Calu3 (cell line): Measurements from ENCODE around the gene CENPB. TPM values are rescaled to one million over a fixed set of nuclear protein-coding genes. Genes with fewer than 3 reads are reported as not detected.
A peak's percentile ranks its signal among the peaks of the same experiment; 100 is the strongest.
"Not testable (repeated sequence)": the region's sequence is repeated elsewhere in the genome, so short reads cannot be mapped to it uniquely, and the experiment has no call there.

Experiments
- Bru-seq: library from RNA; stranded (reverse); fragments of 400-500 nt; gene quantifications from one replicate; lab custom pipeline; 2021; lab: Mats Ljungman, UMichigan
- BruChase-seq, 2 experiments: library from RNA; stranded (reverse); fragments of 400-500 nt; gene quantifications; one replicate each; lab custom pipeline; 2021; lab: Mats Ljungman, UMichigan
- BruUV-seq: library from RNA; stranded (reverse); fragments of 400-500 nt; replicated peaks from 2 replicates; lab custom pipeline; 2021; lab: Mats Ljungman, UMichigan
- CTCF ChIA-PET: fragments of 300-600 bp; sonication (Branson Sonifier 250); formaldehyde crosslinking; loops from one replicate; lab custom pipeline; 2022; ENCODE audit warnings: antibody characterized with exemption; lab: Charles Lee
- DNase-seq: peaks from one replicate; pipeline ENCODE4 v3.0.0; 2022
- H3K27ac Mint-ChIP-seq: one replicate; pipeline ENCODE4 v1.8.0; 2022; ENCODE audit warnings: mixed read lengths; ENCODE audit not compliant: unreplicated experiment
- H3K27me3 Mint-ChIP-seq: one replicate; pipeline ENCODE4 v1.8.0; 2022; ENCODE audit warnings: mixed read lengths; ENCODE audit not compliant: unreplicated experiment
- H3K36me3 Mint-ChIP-seq: one replicate; pipeline ENCODE4 v1.8.0; 2022; ENCODE audit warnings: mild to moderate bottlenecking, moderate library complexity, mixed read lengths; ENCODE audit not compliant: insufficient read depth, unreplicated experiment
- H3K4me1 Mint-ChIP-seq: one replicate; pipeline ENCODE4 v1.8.0; 2022; ENCODE audit warnings: mild to moderate bottlenecking, low read depth, mixed read lengths; ENCODE audit not compliant: unreplicated experiment
- H3K4me3 Mint-ChIP-seq: one replicate; pipeline ENCODE4 v1.8.0; 2022; ENCODE audit warnings: mild to moderate bottlenecking, low read depth, moderate library complexity, mixed read lengths; ENCODE audit not compliant: unreplicated experiment
- H3K9me3 Mint-ChIP-seq: one replicate; pipeline ENCODE4 v1.8.0; 2022; ENCODE audit warnings: low read depth, mixed read lengths; ENCODE audit not compliant: unreplicated experiment
- CTCF ChIP-seq: fragments of 200-600 bp; IDR thresholded peaks from one replicate; pipeline ENCODE4 v1.8.0; 2022; ENCODE audit warnings: antibody characterized with exemption; ENCODE audit not compliant: unreplicated experiment
- intact Hi-C: fragments of 100-400 bp; cut with micrococcal nuclease; formaldehyde crosslinking; loops from one replicate; pipeline ENCODE4 v1.10.0; 2022; ENCODE audit not compliant: unreplicated experiment
- long read RNA-seq: library from polyadenylated mRNA; stranded (forward); transcript quantifications from one replicate; pipeline ENCODE4 v2.0.0, GENCODE V29; 2022
- total RNA-seq: library from RNA; stranded (reverse); gene quantifications from 2 replicates; pipeline ENCODE4 v1.2.3, GENCODE V29; 2022

Gene CENPB, protein sequence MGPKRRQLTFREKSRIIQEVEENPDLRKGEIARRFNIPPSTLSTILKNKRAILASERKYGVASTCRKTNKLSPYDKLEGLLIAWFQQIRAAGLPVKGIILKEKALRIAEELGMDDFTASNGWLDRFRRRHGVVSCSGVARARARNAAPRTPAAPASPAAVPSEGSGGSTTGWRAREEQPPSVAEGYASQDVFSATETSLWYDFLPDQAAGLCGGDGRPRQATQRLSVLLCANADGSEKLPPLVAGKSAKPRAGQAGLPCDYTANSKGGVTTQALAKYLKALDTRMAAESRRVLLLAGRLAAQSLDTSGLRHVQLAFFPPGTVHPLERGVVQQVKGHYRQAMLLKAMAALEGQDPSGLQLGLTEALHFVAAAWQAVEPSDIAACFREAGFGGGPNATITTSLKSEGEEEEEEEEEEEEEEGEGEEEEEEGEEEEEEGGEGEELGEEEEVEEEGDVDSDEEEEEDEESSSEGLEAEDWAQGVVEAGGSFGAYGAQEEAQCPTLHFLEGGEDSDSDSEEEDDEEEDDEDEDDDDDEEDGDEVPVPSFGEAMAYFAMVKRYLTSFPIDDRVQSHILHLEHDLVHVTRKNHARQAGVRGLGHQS
- total RNA-seq (44.7 and 44.9 TPM in 2 replicates), Bru-seq, nascent RNA (percentile 63 among the genes with signal in this experiment), BruChase-seq, experiment 1, labeled RNA remaining after a 6-hour chase (percentile 86 among the genes with signal in this experiment), BruChase-seq, experiment 2, labeled RNA remaining after a 2-hour chase (percentile 92 among the genes with signal in this experiment)
- long read RNA-seq, transcript CENPB-201 (1 exons, 2,840 nt) = major isoform, 5 of 5 reads
- long read RNA-seq, partial matches to known transcripts = 0 of 5 reads
- long read RNA-seq, other reads (novel, unspliced or antisense) = 0 of 5 reads

- peak; percentile 73 for TF ChIP-seq CTCF
- Mint-ChIP-seq H3K36me3 (peaks cover 30% of the 10 kb centered on the region), H3K4me3 (peak within 1 kb of the TSS; percentile 50), H3K9me3 (no peaks in the 10 kb centered on the region), H3K27ac (no peak within 1 kb of the TSS), H3K27me3 (no peaks in the 10 kb centered on the region), H3K4me1 (peaks cover 21% of the 10 kb centered on the region)
- intact Hi-C loops = loop anchor here (2.0 kb wide), 1 partner anchor 34 kb away; the partner anchor contains the start of gene AP5S1
- CTCF ChIA-PET = interaction anchor here (0.6 to 3.2 kb wide), 5 partner anchors 9 to 68 kb away, joined by 3 to 25 read pairs (median 3); partner anchors contain the start of genes AP5S1, CDC25B and MAVS
- DNase-seq = peak; percentile 94
- no TSS peak for BruUV-seq
Observed at GRCh38 chr20:3786665-3787323, at the start of gene CENPB. CENPB (minus strand) TSS chr20:3786740; CDS start chr20:3786483, 257 bp downstream.

GRCh38 chr20:3836132-3836531 is 49.6 kb upstream of the CENPB start:
- intact Hi-C loops = no loop called here
- Mint-ChIP-seq H3K4me3 (no peak overlapping the region), H3K27me3 (no peaks in the 10 kb centered on the region), H3K27ac (no peak overlapping the region), H3K4me1 (no peaks in the 10 kb centered on the region), H3K36me3 (no peaks in the 10 kb centered on the region), H3K9me3 (no peaks in the 10 kb centered on the region)
- DNase-seq = no peak
- TF ChIP-seq CTCF = no peak
- CTCF ChIA-PET = no interaction called here
- no TSS peak for BruUV-seq

DNA sequence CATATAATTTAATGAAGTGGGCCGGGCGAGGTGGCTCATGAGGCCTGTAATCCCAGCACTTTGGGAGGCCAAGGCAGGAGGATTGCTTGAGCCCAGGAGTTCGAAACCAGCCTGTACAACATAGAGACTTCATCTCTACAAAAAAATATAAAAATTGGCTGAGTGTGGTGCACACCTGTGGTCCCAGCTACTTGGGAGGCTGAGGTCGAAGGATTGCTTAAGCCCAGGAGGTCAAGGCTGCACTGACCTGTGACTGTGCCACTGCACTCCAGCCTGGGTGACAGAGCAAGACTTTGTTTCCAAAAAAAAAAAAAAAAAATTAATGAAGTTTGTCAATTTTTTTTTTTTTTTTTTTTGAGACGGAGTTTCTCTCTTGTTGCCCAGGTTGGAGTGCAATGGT is 43.4 kb upstream of the CENPB start:
- H3K36me3 Mint-ChIP-seq, CTCF ChIA-PET, BruUV-seq: not testable (repeated sequence)

DNA sequence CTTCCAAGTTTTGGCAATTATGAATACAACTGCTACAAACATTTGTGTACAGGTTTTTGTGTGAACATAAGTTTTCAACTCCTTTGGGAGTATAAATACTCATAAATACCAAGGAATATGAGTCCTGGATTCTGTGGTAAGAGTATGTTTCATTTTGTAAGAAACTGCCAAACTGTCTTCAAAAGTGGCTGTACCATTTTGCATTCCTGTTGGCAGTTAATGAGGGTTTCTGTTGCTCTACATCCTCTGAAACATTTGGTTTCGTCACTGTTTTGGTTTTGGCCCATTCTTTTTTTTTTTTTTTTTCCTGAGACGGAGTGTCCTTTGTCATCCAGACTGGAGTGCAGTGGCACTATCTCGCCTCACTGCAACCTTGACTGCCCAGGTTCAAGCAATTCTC is 42.3 kb upstream of the CENPB start:
- Mint-ChIP-seq H3K4me3 (no peak overlapping the region), H3K27me3 (no peaks in the 10 kb centered on the region), H3K9me3 (no peaks in the 10 kb centered on the region), H3K27ac (no peak overlapping the region), H3K4me1 (no peaks in the 10 kb centered on the region), H3K36me3 (peaks cover 7% of the 10 kb centered on the region)
- CTCF ChIA-PET = no interaction called here
- DNase-seq = no peak
- no peak for TF ChIP-seq CTCF
- BruUV-seq = no TSS peak
- intact Hi-C loops = no loop called here

More for the DNA sequence above, 43.4 kb upstream of the CENPB start:
- H3K4me1 Mint-ChIP-seq, H3K27ac Mint-ChIP-seq, H3K27me3 Mint-ChIP-seq, intact Hi-C loops, H3K9me3 Mint-ChIP-seq, H3K4me3 Mint-ChIP-seq, DNase-seq: not testable (repeated sequence)
